NCI-H1436 (cell line): ENCODE measurements around the gene MYO18A.

ENCODE experiments used
- DNase-seq: peaks from one replicate; lab custom pipeline; 2025; lab: John Stamatoyannopoulos, UW

MYO18A gene

GRCh38 chr17:29024316-29024952 is 155.8 kb downstream of the MYO18A start:
- no peak for DNase-seq

- peak; percentile 89 for DNase-seq
These were observed 158.1 kb downstream of the MYO18A start for GRCh38 chr17:29022074-29022473.

- no peak for DNase-seq
These were observed 159.0 kb downstream of the MYO18A start for GRCh38 chr17:29021226-29021625.
